HAP-1 (cell line): ENCODE data around the gene WNT3A.

Experiments used
- DNase-seq, 2 experiments: peaks; one replicate each; pipeline ENCODE4 v3.0.0-alpha.2; 2016 to 2020; ENCODE audit warnings: low spot score in 2 of 2
- H3K27me3 ChIP-seq: fragments of 250-450 bp; sonication (Bioruptor Pico); 2 replicates; pipeline ENCODE4 v1.5.1; 2020; ENCODE audit warnings: low read depth, mild to moderate bottlenecking, moderate library complexity
- H3K36me3 ChIP-seq: fragments of 250-450 bp; sonication (Bioruptor Pico); replicated peaks from 2 replicates; pipeline ENCODE4 v1.5.1; 2020; ENCODE audit warnings: mild to moderate bottlenecking
- H3K4me1 ChIP-seq: fragments of 250-450 bp; sonication (Bioruptor Pico); 2 replicates; pipeline ENCODE4 v1.5.1; 2020; ENCODE audit warnings: mild to moderate bottlenecking
- H3K4me3 ChIP-seq: fragments of 250-450 bp; sonication (Bioruptor Pico); 2 replicates; pipeline ENCODE4 v1.5.1; 2020; ENCODE audit warnings: mild to moderate bottlenecking, moderate library complexity
- H3K9me3 ChIP-seq: fragments of 250-450 bp; sonication (Bioruptor Pico); 2 replicates; pipeline ENCODE4 v1.5.1; 2020; ENCODE audit warnings: mild to moderate bottlenecking, moderate library complexity
- in situ Hi-C: fragments of 300-500 bp; cut with MboI; formaldehyde crosslinking; loops from 3 replicates; pipeline ENCODE4 v1.14.3; 2020; ENCODE audit warnings: low sequenced_read_pairs, inconsistent platforms, mixed read lengths

The WNT3A gene

DNA sequence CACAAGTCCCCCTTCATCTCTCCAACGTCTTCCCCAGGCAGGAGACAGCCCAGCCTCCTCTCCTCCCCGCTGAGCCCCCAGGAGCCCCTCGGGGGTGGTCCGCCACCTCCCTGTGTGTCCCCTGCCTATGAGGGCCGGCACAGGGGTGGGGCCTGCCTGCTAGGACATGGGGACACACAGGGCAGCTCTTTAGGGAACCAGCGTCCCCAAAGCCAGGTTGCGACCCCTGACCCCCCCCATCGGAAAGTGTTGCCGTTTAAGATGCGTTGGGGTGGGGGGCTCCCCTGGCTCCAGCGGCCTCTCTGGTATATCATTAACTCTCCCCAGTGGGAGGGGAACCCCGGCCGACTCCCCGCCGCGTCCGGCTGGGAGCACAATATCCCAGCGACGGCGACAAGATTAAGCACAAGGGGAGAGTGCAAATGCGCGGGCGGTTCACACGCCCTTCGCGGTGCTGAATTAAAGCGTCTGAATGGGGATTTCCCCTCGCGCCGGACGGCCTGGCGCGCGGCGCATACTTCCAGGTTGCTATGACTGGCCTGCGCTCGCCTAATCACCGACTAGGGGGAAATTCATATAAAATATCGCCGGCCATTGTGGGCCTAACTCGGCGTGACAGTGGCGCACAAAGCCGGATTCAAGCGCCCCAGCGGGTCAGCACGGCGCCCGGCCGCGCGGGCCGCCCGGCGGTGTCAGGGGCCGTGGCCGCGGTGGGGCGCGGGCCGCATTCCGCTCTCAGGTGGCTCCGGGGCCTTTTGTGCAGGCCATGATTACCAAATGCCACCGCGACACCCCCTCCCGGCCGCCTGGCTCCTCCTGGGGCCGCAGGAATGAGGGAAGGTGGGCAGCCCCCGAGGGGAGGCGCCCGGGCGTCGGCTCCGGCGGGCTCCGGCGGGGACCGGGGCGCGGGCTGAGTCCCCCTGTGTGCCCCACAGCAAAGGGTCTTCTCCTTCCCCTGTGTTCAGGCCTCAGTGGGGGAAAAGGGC lies 30.9 kb downstream of the WNT3A start:
- DNase-seq, result no peak
- peaks cover 2% of the 10 kb centered on the region; the same call in 1 of the 2 replicates for H3K27me3 ChIP-seq
- no peak overlapping the region for H3K4me3 ChIP-seq

GRCh38 chr1:228038387-228039005 lies 31.7 kb downstream of the WNT3A start:
- no peaks in the 10 kb centered on the region for H3K4me1 ChIP-seq

More for the DNA sequence above, 30.9 kb downstream of the WNT3A start:
- Histone ChIP-seq H3K4me1 (no peaks in the 10 kb centered on the region), H3K36me3 (no peaks in the 10 kb centered on the region), H3K9me3 (peaks cover 5% of the 10 kb centered on the region; the same call in 1 of the 2 replicates)
- in situ Hi-C loops, result no loop called here

GRCh38 chr1:228039006-228039903 lies 32.5 kb downstream of the WNT3A start:
- Histone ChIP-seq H3K36me3 (no peaks in the 10 kb centered on the region), H3K4me1 (no peaks in the 10 kb centered on the region), H3K9me3 (no peaks in the 10 kb centered on the region), H3K4me3 (no peak overlapping the region), H3K27me3 (no peaks in the 10 kb centered on the region)
- in situ Hi-C loops, result no loop called here
- DNase-seq, result no peak

More at GRCh38 chr1:228038387-228039005, 31.7 kb downstream of the WNT3A start:
- Histone ChIP-seq H3K27me3 (no peaks in the 10 kb centered on the region), H3K4me3 (no peak overlapping the region), H3K9me3 (no peaks in the 10 kb centered on the region; the same call in 1 of the 2 replicates), H3K36me3 (no peaks in the 10 kb centered on the region)
- in situ Hi-C loops, result no loop called here
- DNase-seq, result no peak

DNA sequence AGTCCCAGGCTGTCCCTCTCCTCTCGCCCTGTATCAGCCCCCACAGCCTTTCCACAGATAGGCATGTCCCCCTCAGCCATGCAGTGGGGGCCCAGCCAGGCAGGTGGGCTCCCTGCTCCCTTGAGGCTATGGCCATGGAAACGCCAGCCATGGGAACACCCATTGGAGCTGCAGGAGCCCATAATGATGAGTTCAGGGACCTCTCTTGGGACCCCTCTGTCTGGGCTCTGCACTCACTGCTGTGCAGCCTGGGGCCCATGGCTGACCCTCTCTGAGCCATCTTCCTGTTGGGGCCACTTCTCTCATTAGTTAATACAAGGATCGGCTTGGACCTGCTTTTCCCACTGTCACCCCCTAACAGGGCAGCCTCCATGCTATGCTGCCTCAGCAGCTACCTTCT lies 33.2 kb downstream of the WNT3A start:
- DNase-seq, result no peak
- in situ Hi-C loops, result no loop called here
- no peaks in the 10 kb centered on the region for H3K27me3 ChIP-seq
- no peaks in the 10 kb centered on the region for H3K36me3 ChIP-seq
- H3K4me3 ChIP-seq, result no peak overlapping the region
- H3K4me1 ChIP-seq, result no peaks in the 10 kb centered on the region
- no peaks in the 10 kb centered on the region for H3K9me3 ChIP-seq

GRCh38 chr1:228041316-228041715 lies 34.5 kb downstream of the WNT3A start:
- Histone ChIP-seq H3K4me3 (no peak overlapping the region), H3K36me3 (no peaks in the 10 kb centered on the region), H3K27me3 (no peaks in the 10 kb centered on the region), H3K9me3 (no peaks in the 10 kb centered on the region), H3K4me1 (no peaks in the 10 kb centered on the region)
- DNase-seq, result no peak
- in situ Hi-C loops, result no loop called here

- no peaks in the 10 kb centered on the region for H3K27me3 ChIP-seq
Measured at GRCh38 chr1:228042508-228042907, 35.7 kb downstream of the WNT3A start.

DNA sequence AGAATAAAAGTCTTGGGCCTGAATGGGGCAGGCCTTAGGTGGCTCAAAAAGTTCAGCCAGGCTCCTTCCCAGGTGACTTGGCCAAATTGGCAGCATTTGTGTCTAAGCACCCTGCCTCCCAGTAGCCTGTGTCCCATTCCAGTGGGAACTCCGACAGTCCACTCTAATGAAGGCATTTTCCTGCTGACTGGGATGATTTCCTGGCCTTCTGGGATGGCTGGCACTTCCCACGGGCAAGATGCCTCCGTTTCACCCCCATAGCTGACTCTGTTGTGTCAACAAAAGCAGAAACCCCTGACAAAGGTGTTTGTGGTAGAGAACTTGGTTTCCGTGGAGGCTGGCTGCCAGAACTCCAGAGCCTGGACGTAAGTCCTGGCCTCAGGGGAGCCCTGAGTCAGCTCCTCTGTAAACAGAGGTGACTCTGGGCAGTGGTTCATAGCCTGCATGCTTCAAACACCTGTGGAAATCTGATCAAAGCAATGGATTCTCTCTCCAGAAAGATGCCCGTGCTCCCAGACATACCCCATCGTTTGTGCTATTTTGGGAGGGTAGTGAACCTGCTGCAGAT lies 36.6 kb downstream of the WNT3A start:
- H3K4me3 ChIP-seq, result no peak overlapping the region
- H3K36me3 ChIP-seq, result no peaks in the 10 kb centered on the region
- in situ Hi-C loops, result no loop called here
- no peaks in the 10 kb centered on the region for H3K4me1 ChIP-seq
- H3K27me3 ChIP-seq, result no peaks in the 10 kb centered on the region
- DNase-seq, result no peak
- H3K9me3 ChIP-seq, result no peaks in the 10 kb centered on the region

More at GRCh38 chr1:228042508-228042907, 35.7 kb downstream of the WNT3A start:
- Histone ChIP-seq H3K4me3 (no peak overlapping the region), H3K36me3 (no peaks in the 10 kb centered on the region), H3K4me1 (no peaks in the 10 kb centered on the region), H3K9me3 (no peaks in the 10 kb centered on the region)
- DNase-seq, result no peak
- in situ Hi-C loops, result no loop called here

DNA sequence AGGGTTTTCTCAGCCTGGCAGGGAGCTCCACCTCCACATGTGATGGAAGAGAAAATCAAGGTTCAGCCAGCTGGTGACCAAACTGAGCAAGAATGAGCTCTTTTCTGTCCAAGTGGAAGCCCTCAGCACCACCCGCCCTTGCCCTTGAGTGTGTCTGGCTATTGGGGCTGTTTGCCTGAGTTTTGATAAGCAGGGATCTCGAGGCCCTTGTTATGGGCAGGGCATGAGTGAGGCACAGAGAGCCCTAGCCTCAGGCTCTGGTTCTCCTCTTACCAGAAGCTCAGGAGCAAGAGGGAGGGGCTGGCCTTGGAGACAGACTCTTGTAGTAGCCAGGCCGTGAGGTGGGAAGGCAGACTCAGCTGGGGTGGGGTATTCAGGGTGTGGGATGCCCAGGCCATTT lies 38.2 kb downstream of the WNT3A start:
- in situ Hi-C loops, result no loop called here
- no peaks in the 10 kb centered on the region for H3K27me3 ChIP-seq

GRCh38 chr1:228045405-228045804 lies 38.6 kb downstream of the WNT3A start:
- no peak overlapping the region for H3K4me3 ChIP-seq
- in situ Hi-C loops, result no loop called here
- H3K36me3 ChIP-seq, result no peaks in the 10 kb centered on the region
- no peaks in the 10 kb centered on the region for H3K4me1 ChIP-seq
- H3K9me3 ChIP-seq, result no peaks in the 10 kb centered on the region
- no peak for DNase-seq
- no peaks in the 10 kb centered on the region for H3K27me3 ChIP-seq

More for the DNA sequence above, 38.2 kb downstream of the WNT3A start:
- Histone ChIP-seq H3K4me3 (no peak overlapping the region), H3K4me1 (no peaks in the 10 kb centered on the region), H3K9me3 (no peaks in the 10 kb centered on the region), H3K36me3 (no peaks in the 10 kb centered on the region)
- no peak for DNase-seq

GRCh38 chr1:228045871-228046270 lies 39.1 kb downstream of the WNT3A start:
- Histone ChIP-seq H3K36me3 (no peaks in the 10 kb centered on the region), H3K4me1 (no peaks in the 10 kb centered on the region), H3K9me3 (no peaks in the 10 kb centered on the region), H3K27me3 (no peaks in the 10 kb centered on the region), H3K4me3 (no peak overlapping the region)
- no peak for DNase-seq
- in situ Hi-C loops, result no loop called here

DNA sequence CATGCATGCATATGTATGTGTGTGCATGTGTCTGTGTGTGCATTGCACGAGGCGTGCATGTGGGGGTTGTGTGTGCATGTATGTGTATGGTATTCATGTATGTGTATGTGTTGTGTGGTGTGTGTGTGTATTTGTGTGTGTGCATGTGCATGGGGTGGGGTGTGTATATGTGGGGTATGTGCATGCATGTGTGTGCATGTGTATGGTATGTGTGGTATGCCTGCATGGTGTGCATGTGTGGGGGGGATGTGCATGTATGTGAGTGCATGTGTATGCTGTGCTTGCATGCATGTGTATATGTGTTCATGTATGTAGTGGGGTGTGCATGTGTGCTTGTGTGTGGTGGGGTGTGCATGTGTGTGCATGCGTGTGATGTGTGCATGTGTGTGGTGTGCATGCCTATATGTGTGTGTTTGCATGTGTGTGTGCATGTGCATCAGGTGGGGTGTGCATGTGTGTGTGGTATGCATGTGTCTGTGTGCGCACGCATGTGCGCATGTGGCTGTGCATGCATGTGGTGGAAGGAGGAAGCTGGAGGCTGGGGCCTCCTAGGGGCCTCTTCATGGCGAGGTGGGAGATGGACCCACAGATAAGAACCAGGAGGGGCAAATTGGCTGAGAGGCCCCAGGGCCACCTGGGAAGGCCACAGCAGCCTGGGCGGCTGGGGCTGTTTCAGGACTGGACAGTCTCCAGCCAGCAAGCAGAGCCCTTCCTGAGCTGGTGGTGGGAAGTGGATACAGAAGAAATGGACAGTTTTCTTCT lies 39.8 kb downstream of the WNT3A start:
- no peaks in the 10 kb centered on the region for H3K36me3 ChIP-seq
- H3K9me3 ChIP-seq, result no peaks in the 10 kb centered on the region
- no peaks in the 10 kb centered on the region for H3K4me1 ChIP-seq
- no peak for DNase-seq
- H3K27me3 ChIP-seq, result no peaks in the 10 kb centered on the region
- in situ Hi-C loops, result no loop called here
- H3K4me3 ChIP-seq, result no peak overlapping the region

DNA sequence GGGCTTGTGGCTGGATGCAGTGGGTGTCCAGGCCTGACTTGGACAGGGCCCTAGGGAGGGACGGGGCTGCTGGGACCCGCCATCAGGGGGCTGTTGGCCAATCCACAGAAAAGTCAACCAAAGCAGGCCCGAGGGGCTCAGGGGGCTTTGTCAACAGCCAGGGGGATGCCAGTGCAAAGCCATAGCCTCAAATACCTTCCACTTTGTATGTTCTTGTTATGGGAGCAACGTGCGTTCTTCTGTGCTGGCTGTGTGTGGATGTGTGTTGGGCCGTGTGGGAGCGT lies 40.3 kb downstream of the WNT3A start:
- Histone ChIP-seq H3K4me3 (no peak overlapping the region), H3K4me1 (no peaks in the 10 kb centered on the region), H3K9me3 (no peaks in the 10 kb centered on the region), H3K36me3 (no peaks in the 10 kb centered on the region), H3K27me3 (no peaks in the 10 kb centered on the region)
- in situ Hi-C loops, result no loop called here
- DNase-seq, result no peak

DNA sequence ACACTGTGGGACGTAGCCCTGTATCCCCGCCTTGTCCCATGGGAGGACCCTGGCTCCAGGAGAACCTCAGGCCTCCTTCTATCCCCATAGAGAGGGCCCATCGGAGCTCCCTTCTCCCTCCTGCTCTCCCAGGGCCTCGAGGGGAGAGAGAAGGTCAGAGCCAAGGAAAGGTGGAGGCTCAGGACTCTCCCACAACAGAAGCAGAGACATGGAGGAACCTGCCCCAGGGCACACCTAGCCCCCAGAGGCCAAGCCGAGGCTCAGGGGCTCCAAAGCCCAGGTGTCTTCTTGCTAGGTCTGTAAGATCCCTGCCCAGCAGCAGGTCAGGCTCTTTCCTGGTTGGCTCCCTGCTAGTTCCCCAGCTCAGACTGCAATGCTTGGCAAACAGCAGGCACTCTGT lies 41.3 kb downstream of the WNT3A start:
- no peak overlapping the region for H3K4me3 ChIP-seq
- no peaks in the 10 kb centered on the region for H3K4me1 ChIP-seq
- H3K9me3 ChIP-seq, result no peaks in the 10 kb centered on the region
- no peak for DNase-seq
- no peaks in the 10 kb centered on the region for H3K27me3 ChIP-seq
- in situ Hi-C loops, result no loop called here
- no peaks in the 10 kb centered on the region for H3K36me3 ChIP-seq
